GM06990 (cell line): ENCODE measurements around the gene ZNF507.

Source experiments
- DNase-seq: peaks from one replicate; pipeline ENCODE4 v3.0.0-alpha.2; 2011; ENCODE audit not compliant: insufficient read length; ENCODE audit errors: extremely low read depth
- H3K27me3 ChIP-seq: replicated peaks from 2 replicates; pipeline ENCODE4 v1.6.0; 2011; ENCODE audit warnings: low read length; ENCODE audit not compliant: control insufficient read depth, insufficient read depth
- H3K36me3 ChIP-seq: 2 replicates; pipeline ENCODE4 v1.5.1; 2011; ENCODE audit warnings: low read length; ENCODE audit not compliant: control insufficient read depth, insufficient read depth
- H3K4me3 ChIP-seq: replicated peaks from 2 replicates; pipeline ENCODE4 v1.5.1; 2011; ENCODE audit warnings: low read depth, mild to moderate bottlenecking, control low read depth, low read length
- CTCF ChIP-seq: IDR thresholded peaks from 2 replicates; pipeline ENCODE4 v1.5.1; 2011; ENCODE audit warnings: low read length, control low read depth, mild to moderate bottlenecking, inconsistent platforms; ENCODE audit not compliant: insufficient read depth, poor library complexity, severe bottlenecking

The ZNF507 gene

GRCh38 chr19:32415246-32415645 lies 69.8 kb downstream of the ZNF507 start:
- H3K36me3 ChIP-seq, result peaks cover 7% of the 10 kb centered on the region
- TF ChIP-seq CTCF, result no peak
- no peak overlapping the region for H3K4me3 ChIP-seq
- DNase-seq, result no peak
- H3K27me3 ChIP-seq, result no peaks in the 10 kb centered on the region

- H3K4me3 ChIP-seq, result no peak overlapping the region
- H3K27me3 ChIP-seq, result no peaks in the 10 kb centered on the region
- DNase-seq, result no peak
- peaks cover 7% of the 10 kb centered on the region for H3K36me3 ChIP-seq
- TF ChIP-seq CTCF, result no peak
These were observed 70.3 kb downstream of the ZNF507 start for GRCh38 chr19:32415669-32416068.

- peaks cover 5% of the 10 kb centered on the region for H3K36me3 ChIP-seq
- no peak overlapping the region for H3K4me3 ChIP-seq
- TF ChIP-seq CTCF, result no peak
- no peak for DNase-seq
- H3K27me3 ChIP-seq, result no peaks in the 10 kb centered on the region
These were observed 71.5 kb downstream of the ZNF507 start for GRCh38 chr19:32416749-32417456.

GRCh38 chr19:32418155-32418554 lies 72.7 kb downstream of the ZNF507 start:
- no peak for TF ChIP-seq CTCF
- Histone ChIP-seq H3K36me3 (peaks cover 5% of the 10 kb centered on the region), H3K27me3 (no peaks in the 10 kb centered on the region), H3K4me3 (no peak overlapping the region)
- no peak for DNase-seq

- Histone ChIP-seq H3K4me3 (no peak overlapping the region), H3K36me3 (no peaks in the 10 kb centered on the region; the same call in 1 of the 2 replicates), H3K27me3 (no peaks in the 10 kb centered on the region)
- no peak for TF ChIP-seq CTCF
- no peak for DNase-seq
These were observed 76.4 kb downstream of the ZNF507 start for GRCh38 chr19:32421589-32422361.
